Keratinocyte (primary cell): ENCODE results near the gene SETDB1. TPM values are rescaled to one million over a fixed set of nuclear protein-coding genes. Genes with fewer than 3 reads are reported as not detected.

Experiments
- DNase-seq: peaks from one replicate; pipeline ENCODE4 v3.0.0-alpha.2; 2011; ENCODE audit warnings: low read depth, missing footprints, low spot score
- FAIRE-seq: peaks from 2 replicates; lab custom pipeline; 2011; peaks lifted over from hg19 to GRCh38; lab: Jason Lieb, UNC
- H2AFZ ChIP-seq: 2 replicates; pipeline ENCODE4 v1.6.0; 2012; ENCODE audit warnings: low read length, control low read depth, inconsistent platforms; ENCODE audit not compliant: control insufficient read depth
- H3K27ac ChIP-seq: 2 replicates; pipeline ENCODE4 v1.5.1; 2011; ENCODE audit warnings: low read length; ENCODE audit not compliant: control insufficient read depth, insufficient read depth
- H3K27me3 ChIP-seq: 3 replicates; pipeline ENCODE4 v1.6.0; 2011; ENCODE audit warnings: low read length; ENCODE audit not compliant: control insufficient read depth, insufficient read depth; ENCODE audit errors: extremely low read depth
- H3K36me3 ChIP-seq, 2 experiments: 2 replicates in 1 of 2; 3 replicates in 1 of 2; pipeline ENCODE4 v1.5.1; 2011; ENCODE audit warnings: low read length in 2 of 2, mild to moderate bottlenecking in 1 of 2; ENCODE audit not compliant: control insufficient read depth in 2 of 2, insufficient read depth in 2 of 2; ENCODE audit errors: extremely low read depth in 1 of 2
- H3K4me1 ChIP-seq: 3 replicates; pipeline ENCODE4 v1.5.1; 2011; ENCODE audit warnings: low read length; ENCODE audit not compliant: control insufficient read depth, insufficient read depth; ENCODE audit errors: extremely low read depth
- H3K4me2 ChIP-seq: 3 replicates; pipeline ENCODE4 v1.6.0; 2011; ENCODE audit warnings: low read depth, low read length; ENCODE audit not compliant: control insufficient read depth, insufficient read depth; ENCODE audit errors: extremely low read depth
- H3K4me3 ChIP-seq, 3 experiments: fragments of 200-600 bp in 1 of 3; sonication (generic) in 1 of 3; 2 replicates in 2 of 3; 3 replicates in 1 of 3; pipeline ENCODE4 v1.5.1; 2011 to 2016; ENCODE audit warnings: low read length in 3 of 3, mild to moderate bottlenecking in 3 of 3, control low read depth in 2 of 3, inconsistent platforms in 1 of 3, low read depth in 1 of 3, mixed read lengths in 1 of 3, mixed run types in 1 of 3, moderate library complexity in 1 of 3; ENCODE audit not compliant: control insufficient read depth in 2 of 3, insufficient read depth in 2 of 3; ENCODE audit errors: extremely low read depth in 1 of 3
- H3K79me2 ChIP-seq: 2 replicates; pipeline ENCODE4 v1.6.0; 2012; ENCODE audit warnings: low read length; ENCODE audit not compliant: control insufficient read depth, insufficient read depth
- H3K9ac ChIP-seq: 3 replicates; pipeline ENCODE4 v1.6.0; 2011; ENCODE audit warnings: low read length; ENCODE audit not compliant: control insufficient read depth, insufficient read depth; ENCODE audit errors: extremely low read depth
- H3K9me1 ChIP-seq: 3 replicates; pipeline ENCODE4 v1.6.0; 2011; ENCODE audit warnings: low read length; ENCODE audit not compliant: control insufficient read depth, insufficient read depth; ENCODE audit errors: extremely low read depth
- H3K9me3 ChIP-seq: 2 replicates; pipeline ENCODE4 v1.5.1; 2012; ENCODE audit warnings: low read depth, low read length; ENCODE audit not compliant: control insufficient read depth
- H4K20me1 ChIP-seq: 3 replicates; pipeline ENCODE4 v1.6.0; 2011; ENCODE audit warnings: low read length; ENCODE audit not compliant: control insufficient read depth, insufficient read depth; ENCODE audit errors: extremely low read depth
- EZH2 ChIP-seq: IDR thresholded peaks from one replicate; pipeline ENCODE4 v1.6.1; 2012; ENCODE audit warnings: inconsistent platforms, mild to moderate bottlenecking, low read length, moderate library complexity
- dilution Hi-C: fragments of 300-500 bp; cut with MboI; formaldehyde crosslinking; loops from one replicate; pipeline ENCODE4 v1.7.0; 2020; ENCODE audit warnings: low sequenced_read_pairs; ENCODE audit not compliant: extremely low pct_ligation_motif_present
- polyA plus RNA-seq, 5 experiments: library from polyadenylated mRNA; depleted of rRNA in 3 of 5; stranded (reverse) in 3 of 5; stranded (forward) in 1 of 5; unstranded in 1 of 5; fragments of >200 nt; gene quantifications; 1 replicate in 1 of 5; 2 replicates in 3 of 5; 3 replicates in 1 of 5; pipeline versions ENCODE4 v1.2.1 to v1.2.3, GENCODE V29; 2011 to 2012; ENCODE audit warnings: missing spikeins in 2 of 5, low read depth in 1 of 5, low replicate concordance in 1 of 5
- TF ChIP-seq, protein P1 (sequence below), 3 experiments: IDR thresholded peaks in 1 of 3; conservative IDR thresholded peaks in 1 of 3; optimal IDR thresholded peaks in 1 of 3; 2 replicates in 2 of 3; 3 replicates in 1 of 3; pipeline versions ENCODE3 to v1.5.1; 2011; ENCODE audit warnings: low read length in 3 of 3, mild to moderate bottlenecking in 3 of 3, moderate library complexity in 2 of 3, control low read depth in 1 of 3, inconsistent platforms in 1 of 3; ENCODE audit not compliant: insufficient read depth in 2 of 3; ENCODE audit errors: extremely low read depth in 1 of 3

The SETDB1 gene
- polyA plus RNA-seq, 1 donor (not counting 4 experiments of a cell fraction or from before 2014, with no cell fraction given), result 31.3 TPM

DNA sequence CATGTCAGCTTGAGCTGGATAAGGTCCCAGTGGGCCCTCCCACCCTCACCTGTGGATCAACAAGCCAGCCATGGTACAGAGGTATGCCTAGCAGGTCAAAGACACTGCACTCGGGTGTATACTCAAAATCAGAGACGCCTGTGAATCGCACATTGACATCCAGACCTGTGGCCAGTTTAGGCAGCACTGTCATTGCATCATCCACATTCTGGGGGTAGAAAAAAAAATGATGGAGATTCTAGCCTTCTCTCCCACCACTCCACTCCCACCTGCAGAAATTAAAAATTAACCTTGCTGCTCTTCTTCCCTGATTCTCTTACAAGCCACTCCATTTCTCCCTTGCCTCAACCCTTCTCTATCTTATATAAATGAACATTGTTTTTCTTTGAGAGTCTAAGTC, 74.2 kb downstream of the SETDB1 start:
- H3K36me3 ChIP-seq, result peaks cover 0 to 2% of the 10 kb centered on the region in 2 experiments
- no peak overlapping the region for H2AFZ ChIP-seq
- H3K79me2 ChIP-seq, result no peaks in the 10 kb centered on the region
- no peak for DNase-seq
- no peak overlapping the region for H3K4me2 ChIP-seq
- no peaks in the 10 kb centered on the region for H3K9me1 ChIP-seq
- no peak overlapping the region for H3K27ac ChIP-seq
- no peaks in the 10 kb centered on the region for H3K9me3 ChIP-seq
- TF ChIP-seq, protein P1, sequence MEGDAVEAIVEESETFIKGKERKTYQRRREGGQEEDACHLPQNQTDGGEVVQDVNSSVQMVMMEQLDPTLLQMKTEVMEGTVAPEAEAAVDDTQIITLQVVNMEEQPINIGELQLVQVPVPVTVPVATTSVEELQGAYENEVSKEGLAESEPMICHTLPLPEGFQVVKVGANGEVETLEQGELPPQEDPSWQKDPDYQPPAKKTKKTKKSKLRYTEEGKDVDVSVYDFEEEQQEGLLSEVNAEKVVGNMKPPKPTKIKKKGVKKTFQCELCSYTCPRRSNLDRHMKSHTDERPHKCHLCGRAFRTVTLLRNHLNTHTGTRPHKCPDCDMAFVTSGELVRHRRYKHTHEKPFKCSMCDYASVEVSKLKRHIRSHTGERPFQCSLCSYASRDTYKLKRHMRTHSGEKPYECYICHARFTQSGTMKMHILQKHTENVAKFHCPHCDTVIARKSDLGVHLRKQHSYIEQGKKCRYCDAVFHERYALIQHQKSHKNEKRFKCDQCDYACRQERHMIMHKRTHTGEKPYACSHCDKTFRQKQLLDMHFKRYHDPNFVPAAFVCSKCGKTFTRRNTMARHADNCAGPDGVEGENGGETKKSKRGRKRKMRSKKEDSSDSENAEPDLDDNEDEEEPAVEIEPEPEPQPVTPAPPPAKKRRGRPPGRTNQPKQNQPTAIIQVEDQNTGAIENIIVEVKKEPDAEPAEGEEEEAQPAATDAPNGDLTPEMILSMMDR (optimal IDR thresholded peaks at IDR 0.05 in 1 of 3, IDR thresholded peaks at IDR 0.05 in 1 of 3, conservative IDR thresholded peaks at IDR 0.05 in 1 of 3; ENCODE audit: extremely low read depth in 1 of 3, insufficient read depth in 2 of 3, low read length in 3 of 3), result no peak
- no peak for TF ChIP-seq EZH2
- dilution Hi-C loops, result no loop called here
- H3K4me1 ChIP-seq, result peaks cover 21% of the 10 kb centered on the region
- H3K9ac ChIP-seq, result no peak overlapping the region
- no peak for FAIRE-seq
- no peaks in the 10 kb centered on the region for H3K27me3 ChIP-seq
- no peaks in the 10 kb centered on the region for H4K20me1 ChIP-seq
- no peak overlapping the region for H3K4me3 ChIP-seq

DNA sequence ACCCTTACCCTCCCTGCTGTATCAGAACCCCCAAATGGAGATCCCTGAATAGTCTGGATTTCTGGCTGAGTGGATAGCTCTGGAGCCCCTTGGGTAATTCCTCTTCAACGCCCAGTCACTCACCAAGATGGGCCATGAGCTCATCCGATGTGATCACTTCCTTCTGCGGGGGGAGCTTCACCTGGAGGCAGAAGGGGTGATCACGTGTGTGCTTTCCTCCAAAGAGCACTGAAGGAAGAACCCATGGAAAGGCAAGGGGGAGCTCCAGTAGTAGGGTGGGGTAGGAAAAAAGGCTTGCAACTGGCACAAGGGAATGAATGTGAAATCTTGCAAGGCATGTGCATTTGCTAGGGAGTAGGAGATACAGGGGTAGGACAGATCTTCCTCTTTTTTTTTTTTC, 75.4 kb downstream of the SETDB1 start:
- Histone ChIP-seq H3K27ac (no peak overlapping the region), H3K27me3 (no peaks in the 10 kb centered on the region), H3K4me2 (no peak overlapping the region), H3K4me3 (no peak overlapping the region), H3K36me3 (peaks cover 0 to 2% of the 10 kb centered on the region in 2 experiments), H3K9me3 (no peaks in the 10 kb centered on the region), H3K4me1 (peaks cover 30% of the 10 kb centered on the region), H4K20me1 (no peaks in the 10 kb centered on the region), H3K9me1 (no peaks in the 10 kb centered on the region), H2AFZ (no peak overlapping the region), H3K79me2 (no peaks in the 10 kb centered on the region), H3K9ac (no peak overlapping the region)
- dilution Hi-C loops, result no loop called here
- DNase-seq (no peak), FAIRE-seq (peak; percentile 9)
- no peak for TF ChIP-seq EZH2
- TF ChIP-seq, protein P1 (optimal IDR thresholded peaks at IDR 0.05 in 1 of 3, IDR thresholded peaks at IDR 0.05 in 1 of 3, conservative IDR thresholded peaks at IDR 0.05 in 1 of 3; ENCODE audit: extremely low read depth in 1 of 3, insufficient read depth in 2 of 3, low read length in 3 of 3), result no peak
